BE2C (cell line): ENCODE results near the gene TRMT112.

Experiments used
- DNase-seq: peaks from one replicate; pipeline ENCODE4 v3.0.0-alpha.2; 2020
- H3K27me3 ChIP-seq: fragments of 250-450 bp; sonication (Bioruptor Pico); 2 replicates; pipeline ENCODE4 v1.5.1; 2020; ENCODE audit warnings: mild to moderate bottlenecking
- H3K36me3 ChIP-seq: fragments of 250-450 bp; sonication (Bioruptor Pico); 2 replicates; pipeline ENCODE4 v1.5.1; 2020; ENCODE audit warnings: mild to moderate bottlenecking
- H3K4me1 ChIP-seq: fragments of 250-450 bp; sonication (Bioruptor Pico); 2 replicates; pipeline ENCODE4 v1.5.1; 2020
- H3K4me3 ChIP-seq: 2 replicates; pipeline ENCODE4 v1.5.1; 2011; ENCODE audit warnings: low read depth, low read length
- H3K9me3 ChIP-seq: fragments of 250-450 bp; sonication (Bioruptor Pico); 2 replicates; pipeline ENCODE4 v1.5.1; 2020
- TF ChIP-seq, protein P1 (sequence below): IDR thresholded peaks from 2 replicates; pipeline ENCODE4 v1.5.1; 2012; ENCODE audit warnings: mild to moderate bottlenecking, low read depth, low read length

TRMT112 gene

DNA sequence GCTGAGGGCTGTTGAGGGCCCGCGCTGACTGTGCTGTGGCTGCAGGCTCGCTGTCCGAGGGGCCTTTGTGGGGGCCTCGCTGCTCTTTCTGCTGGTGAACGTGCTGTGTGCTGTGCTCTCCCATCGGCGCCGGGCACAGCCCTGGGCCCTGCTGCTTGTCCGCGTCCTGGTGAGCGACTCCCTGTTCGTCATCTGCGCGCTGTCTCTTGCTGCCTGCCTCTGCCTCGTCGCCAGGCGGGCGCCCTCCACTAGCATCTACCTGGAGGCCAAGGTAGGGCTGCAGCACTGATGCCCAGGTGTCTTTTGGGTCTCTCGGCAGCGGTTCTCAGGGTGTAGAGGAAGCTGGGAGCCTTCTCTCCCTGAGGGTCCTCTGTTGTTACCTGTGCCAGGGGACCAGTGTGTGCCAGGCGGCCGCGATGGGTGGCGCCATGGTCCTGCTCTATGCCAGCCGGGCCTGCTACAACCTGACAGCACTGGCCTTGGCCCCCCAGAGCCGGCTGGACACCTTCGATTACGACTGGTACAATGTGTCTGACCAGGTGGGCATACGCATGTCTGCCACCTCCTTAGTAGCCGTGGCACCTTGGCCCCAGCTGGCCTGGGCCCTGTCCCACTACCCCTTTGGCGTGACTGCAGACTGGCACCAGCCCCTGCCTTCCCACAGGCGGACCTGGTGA lies 29.5 kb downstream of the TRMT112 start:
- Histone ChIP-seq H3K4me3 (no peak overlapping the region), H3K27me3 (peaks cover 27% of the 10 kb centered on the region), H3K36me3 (no peaks in the 10 kb centered on the region), H3K4me1 (no peaks in the 10 kb centered on the region), H3K9me3 (no peaks in the 10 kb centered on the region)
- no peak for DNase-seq
- TF ChIP-seq, protein P1, sequence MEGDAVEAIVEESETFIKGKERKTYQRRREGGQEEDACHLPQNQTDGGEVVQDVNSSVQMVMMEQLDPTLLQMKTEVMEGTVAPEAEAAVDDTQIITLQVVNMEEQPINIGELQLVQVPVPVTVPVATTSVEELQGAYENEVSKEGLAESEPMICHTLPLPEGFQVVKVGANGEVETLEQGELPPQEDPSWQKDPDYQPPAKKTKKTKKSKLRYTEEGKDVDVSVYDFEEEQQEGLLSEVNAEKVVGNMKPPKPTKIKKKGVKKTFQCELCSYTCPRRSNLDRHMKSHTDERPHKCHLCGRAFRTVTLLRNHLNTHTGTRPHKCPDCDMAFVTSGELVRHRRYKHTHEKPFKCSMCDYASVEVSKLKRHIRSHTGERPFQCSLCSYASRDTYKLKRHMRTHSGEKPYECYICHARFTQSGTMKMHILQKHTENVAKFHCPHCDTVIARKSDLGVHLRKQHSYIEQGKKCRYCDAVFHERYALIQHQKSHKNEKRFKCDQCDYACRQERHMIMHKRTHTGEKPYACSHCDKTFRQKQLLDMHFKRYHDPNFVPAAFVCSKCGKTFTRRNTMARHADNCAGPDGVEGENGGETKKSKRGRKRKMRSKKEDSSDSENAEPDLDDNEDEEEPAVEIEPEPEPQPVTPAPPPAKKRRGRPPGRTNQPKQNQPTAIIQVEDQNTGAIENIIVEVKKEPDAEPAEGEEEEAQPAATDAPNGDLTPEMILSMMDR = no peak

DNA sequence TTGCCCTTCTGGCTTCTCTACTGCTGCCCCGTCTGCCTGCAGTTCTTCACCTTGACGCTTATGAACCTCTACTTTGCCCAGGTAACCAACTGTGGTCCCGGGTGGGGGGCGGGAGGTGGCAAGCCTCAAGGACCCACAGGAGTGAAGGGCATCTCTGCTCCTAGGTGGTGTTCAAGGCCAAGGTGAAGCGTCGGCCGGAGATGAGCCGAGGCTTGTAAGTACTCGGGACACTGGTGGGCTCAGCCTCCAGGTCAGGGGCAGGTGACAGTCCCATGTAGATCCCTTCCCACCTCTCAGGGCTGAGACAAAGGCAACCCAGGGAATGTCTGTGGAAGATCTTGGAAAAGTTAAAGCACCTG lies 30.6 kb downstream of the TRMT112 start:
- no peaks in the 10 kb centered on the region for H3K9me3 ChIP-seq
- H3K4me1 ChIP-seq = no peaks in the 10 kb centered on the region
- H3K4me3 ChIP-seq = no peak overlapping the region

DNA sequence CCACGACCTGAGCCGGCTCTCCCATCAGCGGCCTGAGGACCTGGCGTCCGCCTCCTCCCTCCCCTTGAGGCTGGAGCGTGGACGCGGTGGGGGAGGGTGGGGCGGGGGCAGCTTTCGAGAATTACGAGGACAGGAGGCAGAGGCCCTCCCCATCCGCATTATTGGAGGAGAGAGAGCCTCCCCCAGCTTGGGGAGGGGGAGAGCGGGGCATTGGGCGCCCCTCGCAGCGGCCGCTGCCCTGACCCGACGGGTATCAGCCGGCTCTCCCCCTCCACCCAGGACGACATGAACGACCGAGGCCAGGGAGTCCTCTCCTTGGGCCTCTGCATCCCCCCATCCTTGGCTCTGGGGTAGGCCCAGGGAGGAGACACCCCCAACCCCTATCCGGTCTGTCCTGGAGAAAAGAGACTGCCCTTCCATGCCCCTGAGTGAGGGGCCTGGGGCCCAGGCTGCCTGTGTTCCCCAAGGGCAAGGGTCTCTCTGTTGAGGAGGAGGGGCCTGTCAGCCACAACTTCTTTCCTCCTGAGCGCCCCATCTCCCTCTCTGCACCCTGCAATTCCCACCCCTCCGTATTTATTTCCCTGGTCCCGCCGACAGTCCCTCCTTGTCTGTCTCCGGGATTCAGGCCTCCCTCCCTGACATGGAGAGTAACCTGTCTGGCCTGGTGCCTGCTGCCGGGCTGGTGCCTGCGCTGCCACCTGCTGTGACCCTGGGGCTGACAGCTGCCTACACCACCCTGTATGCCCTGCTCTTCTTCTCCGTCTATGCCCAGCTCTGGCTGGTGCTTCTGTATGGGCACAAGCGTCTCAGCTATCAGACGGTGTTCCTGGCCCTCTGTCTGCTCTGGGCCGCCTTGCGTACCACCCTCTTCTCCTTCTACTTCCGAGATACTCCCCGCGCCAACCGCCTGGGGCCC lies 31.2 kb downstream of the TRMT112 start:
- Histone ChIP-seq H3K36me3 (no peaks in the 10 kb centered on the region), H3K4me1 (no peaks in the 10 kb centered on the region), H3K4me3 (peak overlapping the region; percentile 69), H3K9me3 (no peaks in the 10 kb centered on the region), H3K27me3 (peaks cover 11% of the 10 kb centered on the region)
- TF ChIP-seq, protein P1 = 0 out of 2 replicates have a peak, but pooled peaks have one; percentile 19
- DNase-seq = no peak

More for the DNA sequence above, 30.6 kb downstream of the TRMT112 start:
- no peaks in the 10 kb centered on the region for H3K36me3 ChIP-seq
- peaks cover 17% of the 10 kb centered on the region for H3K27me3 ChIP-seq
- no peak for DNase-seq
- TF ChIP-seq, protein P1 = no peak

DNA sequence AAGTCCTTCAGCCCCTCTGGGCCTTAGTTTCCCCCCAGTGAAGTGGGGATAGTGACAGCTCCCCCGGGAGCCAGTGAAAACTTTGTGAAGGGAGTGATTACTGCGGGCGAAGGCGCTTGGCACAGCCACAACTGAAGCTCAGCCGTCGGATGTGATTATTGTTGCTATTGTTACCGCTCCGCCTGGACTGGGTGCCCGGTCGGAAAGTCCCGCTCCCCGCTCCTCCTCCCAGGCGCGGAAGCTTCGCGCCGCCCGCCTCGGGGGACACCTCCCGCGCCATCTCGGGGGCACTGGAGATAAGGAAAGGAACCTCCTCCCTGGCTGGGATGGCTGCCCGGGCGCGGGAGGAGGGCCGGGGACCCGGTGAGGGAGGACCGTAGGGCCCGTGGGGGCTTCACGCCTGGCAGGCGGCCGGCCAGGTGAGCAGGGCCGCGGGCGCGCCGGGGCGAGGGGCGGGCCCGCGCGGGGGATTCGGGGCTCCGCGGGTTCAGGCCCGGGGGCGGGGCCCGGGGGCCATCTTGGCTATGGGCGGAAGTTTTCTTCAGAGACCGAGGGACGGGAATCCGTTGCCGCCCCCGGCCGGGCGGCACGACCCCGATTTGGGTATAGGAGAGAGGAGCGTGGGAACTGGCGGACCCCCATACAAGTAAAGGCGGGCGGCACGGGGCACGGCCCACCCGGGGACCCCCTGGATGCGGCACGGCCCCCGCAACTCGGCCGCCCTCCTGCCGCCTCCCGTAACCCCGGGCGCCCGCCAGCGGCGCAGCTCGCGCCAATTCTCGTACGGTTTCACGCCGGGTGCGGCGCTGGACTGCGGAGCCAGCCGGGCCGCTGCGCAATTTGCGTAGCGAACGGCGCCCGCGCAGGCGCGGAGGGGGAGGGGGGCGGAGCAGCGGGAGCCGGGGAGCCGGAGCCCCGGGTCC lies 32.1 kb downstream of the TRMT112 start, which contains the start of gene GPR137:
Gene GPR137 (plus strand): TSS at position 887 of the 923 bp plus-strand sequence. CDS start 677 bp downstream, outside the sequence.
- Histone ChIP-seq H3K36me3 (no peaks in the 10 kb centered on the region), H3K9me3 (no peaks in the 10 kb centered on the region), H3K4me3 (peak within 1 kb of the TSS; percentile 69), H3K4me1 (no peaks in the 10 kb centered on the region), H3K27me3 (peaks cover 2% of the 10 kb centered on the region; the same call in 1 of the 2 replicates)
- TF ChIP-seq, protein P1 = no peak
- peak; percentile 74 for DNase-seq

DNA sequence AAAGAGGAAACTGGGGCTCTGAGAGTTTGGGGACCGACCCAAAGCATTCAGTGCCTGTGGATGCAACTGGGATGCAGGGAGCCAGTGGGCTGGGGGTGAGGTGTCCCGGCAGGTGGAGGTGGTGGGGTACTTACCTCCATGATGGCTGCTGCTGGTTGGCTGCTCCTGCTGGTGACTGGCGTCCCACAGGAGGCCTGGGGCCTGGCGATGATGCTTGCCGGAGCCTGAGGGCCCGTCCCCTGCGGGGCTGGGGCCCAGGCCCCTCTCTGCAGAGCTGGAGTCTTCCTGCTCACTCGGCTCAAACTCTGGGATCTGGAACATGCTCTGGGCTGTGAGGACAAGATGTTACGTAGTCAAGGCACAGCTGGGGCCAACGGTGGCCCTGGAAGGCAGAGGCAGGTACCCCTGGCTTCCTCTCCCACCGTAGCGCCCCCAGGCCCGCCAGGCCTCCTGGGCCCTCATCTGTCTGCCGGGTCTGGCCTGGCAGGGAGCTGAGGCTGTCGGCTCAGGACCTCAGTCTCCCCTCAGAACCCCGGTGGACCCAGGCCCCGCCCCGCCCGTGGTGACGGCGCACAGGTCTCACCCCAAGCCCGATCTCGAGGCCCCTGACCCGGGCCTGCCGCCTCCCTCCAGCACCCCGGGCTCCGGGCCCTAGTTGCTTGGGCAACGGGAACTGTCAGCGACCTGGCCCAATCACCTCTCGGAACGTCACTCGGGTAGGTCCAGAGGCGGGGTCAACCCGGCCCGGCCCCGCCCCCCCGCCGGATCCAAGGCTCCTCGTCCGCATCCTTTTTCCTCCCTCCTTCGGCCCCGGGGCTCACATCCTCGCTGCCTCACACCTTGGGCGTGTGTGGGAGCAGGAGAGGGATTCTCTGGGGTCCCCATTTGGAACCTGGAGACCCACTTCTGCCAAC lies 33.1 kb downstream of the TRMT112 start, which contains the start of gene BAD:
Gene BAD (minus strand): TSS at position 618 of the 914 bp plus-strand sequence. CDS start 297 bp downstream, at position 321.
- H3K9me3 ChIP-seq = no peaks in the 10 kb centered on the region
- no peaks in the 10 kb centered on the region for H3K27me3 ChIP-seq
- TF ChIP-seq, protein P1 = no peak
- H3K36me3 ChIP-seq = no peaks in the 10 kb centered on the region
- H3K4me1 ChIP-seq = no peaks in the 10 kb centered on the region
- peak; percentile 91 for DNase-seq
- H3K4me3 ChIP-seq = peak within 1 kb of the TSS; percentile 69
